Liver (tissue), 3 donors: ENCODE data around the gene PAK1.

Source experiments
- EGR1 ChIP-seq, 2 donors: IDR thresholded peaks; 2 replicates each; pipeline ENCODE4 v1.6.1; 2016 to 2018; ENCODE audit warnings: antibody characterized with exemption in 2 of 2, low read depth in 2 of 2
- FOXA1 ChIP-seq: IDR thresholded peaks from 2 replicates; pipeline ENCODE4 v1.6.1; 2016; ENCODE audit warnings: antibody characterized with exemption
- JUND ChIP-seq, 2 donors: IDR thresholded peaks; 2 replicates each; pipeline ENCODE4 v1.6.1; 2016; ENCODE audit warnings: antibody characterized with exemption in 2 of 2
- RAD21 ChIP-seq, 2 donors: IDR thresholded peaks; 2 replicates each; pipeline ENCODE4 v1.6.1; 2016; ENCODE audit warnings: antibody characterized with exemption in 2 of 2, mild to moderate bottlenecking in 2 of 2
- SP1 ChIP-seq: IDR thresholded peaks from 2 replicates; pipeline ENCODE4 v1.6.1; 2018; ENCODE audit warnings: antibody characterized with exemption, mild to moderate bottlenecking
- TAF1 ChIP-seq: conservative IDR thresholded peaks from 2 replicates; pipeline ENCODE4 v1.6.1; 2016; ENCODE audit warnings: antibody characterized with exemption, mild to moderate bottlenecking
- YY1 ChIP-seq: IDR thresholded peaks from 2 replicates; pipeline ENCODE4 v1.6.1; 2016; ENCODE audit warnings: antibody characterized with exemption, mild to moderate bottlenecking
- ZBTB33 ChIP-seq: IDR thresholded peaks from 2 replicates; pipeline ENCODE4 v1.6.1; 2016; ENCODE audit warnings: antibody characterized with exemption
- TF ChIP-seq, protein P1 (sequence below): fragments of 150-350 bp; IDR thresholded peaks from 2 replicates; pipeline ENCODE4 v1.5.1; 2017; ENCODE audit warnings: improper control_type of control experiment, low read depth, low read length; ENCODE audit not compliant: missing input control
- TF ChIP-seq, protein P2 (sequence below): IDR thresholded peaks from 2 replicates; pipeline ENCODE4 v1.6.1; 2016; ENCODE audit warnings: antibody characterized with exemption, mild to moderate bottlenecking
- donor health status: healthy.
- donor health status: healthy.

DNA sequence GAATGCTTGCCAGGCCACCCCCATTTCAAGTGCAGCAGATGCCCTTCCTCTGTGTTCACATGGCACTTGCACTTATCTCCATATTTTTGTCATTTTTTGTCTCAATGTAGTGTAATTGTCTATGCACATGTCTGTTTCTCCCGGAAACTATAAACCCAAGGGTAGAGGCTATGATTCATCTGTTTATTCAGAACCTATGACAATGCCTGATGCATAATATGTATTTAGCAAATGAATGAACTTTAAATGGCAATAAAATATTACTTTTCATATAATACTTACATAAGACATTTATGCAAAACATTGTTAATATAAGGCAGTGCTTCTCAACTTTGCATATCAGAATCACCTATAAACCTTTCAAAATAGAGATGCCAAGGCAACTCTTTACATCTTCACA is 6.7 kb downstream of the PAK1 start:
- no peak for TF ChIP-seq RAD21 (IDR thresholded peaks at IDR 0.05)
- TF ChIP-seq, protein P1, sequence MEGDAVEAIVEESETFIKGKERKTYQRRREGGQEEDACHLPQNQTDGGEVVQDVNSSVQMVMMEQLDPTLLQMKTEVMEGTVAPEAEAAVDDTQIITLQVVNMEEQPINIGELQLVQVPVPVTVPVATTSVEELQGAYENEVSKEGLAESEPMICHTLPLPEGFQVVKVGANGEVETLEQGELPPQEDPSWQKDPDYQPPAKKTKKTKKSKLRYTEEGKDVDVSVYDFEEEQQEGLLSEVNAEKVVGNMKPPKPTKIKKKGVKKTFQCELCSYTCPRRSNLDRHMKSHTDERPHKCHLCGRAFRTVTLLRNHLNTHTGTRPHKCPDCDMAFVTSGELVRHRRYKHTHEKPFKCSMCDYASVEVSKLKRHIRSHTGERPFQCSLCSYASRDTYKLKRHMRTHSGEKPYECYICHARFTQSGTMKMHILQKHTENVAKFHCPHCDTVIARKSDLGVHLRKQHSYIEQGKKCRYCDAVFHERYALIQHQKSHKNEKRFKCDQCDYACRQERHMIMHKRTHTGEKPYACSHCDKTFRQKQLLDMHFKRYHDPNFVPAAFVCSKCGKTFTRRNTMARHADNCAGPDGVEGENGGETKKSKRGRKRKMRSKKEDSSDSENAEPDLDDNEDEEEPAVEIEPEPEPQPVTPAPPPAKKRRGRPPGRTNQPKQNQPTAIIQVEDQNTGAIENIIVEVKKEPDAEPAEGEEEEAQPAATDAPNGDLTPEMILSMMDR: no peak
- no peak for TF ChIP-seq SP1
- no peak for TF ChIP-seq EGR1 (IDR thresholded peaks at IDR 0.05; ENCODE audit: low read depth in 2 of 2)
- TF ChIP-seq ZBTB33: no peak
- TF ChIP-seq YY1: no peak
- TF ChIP-seq, protein P2, sequence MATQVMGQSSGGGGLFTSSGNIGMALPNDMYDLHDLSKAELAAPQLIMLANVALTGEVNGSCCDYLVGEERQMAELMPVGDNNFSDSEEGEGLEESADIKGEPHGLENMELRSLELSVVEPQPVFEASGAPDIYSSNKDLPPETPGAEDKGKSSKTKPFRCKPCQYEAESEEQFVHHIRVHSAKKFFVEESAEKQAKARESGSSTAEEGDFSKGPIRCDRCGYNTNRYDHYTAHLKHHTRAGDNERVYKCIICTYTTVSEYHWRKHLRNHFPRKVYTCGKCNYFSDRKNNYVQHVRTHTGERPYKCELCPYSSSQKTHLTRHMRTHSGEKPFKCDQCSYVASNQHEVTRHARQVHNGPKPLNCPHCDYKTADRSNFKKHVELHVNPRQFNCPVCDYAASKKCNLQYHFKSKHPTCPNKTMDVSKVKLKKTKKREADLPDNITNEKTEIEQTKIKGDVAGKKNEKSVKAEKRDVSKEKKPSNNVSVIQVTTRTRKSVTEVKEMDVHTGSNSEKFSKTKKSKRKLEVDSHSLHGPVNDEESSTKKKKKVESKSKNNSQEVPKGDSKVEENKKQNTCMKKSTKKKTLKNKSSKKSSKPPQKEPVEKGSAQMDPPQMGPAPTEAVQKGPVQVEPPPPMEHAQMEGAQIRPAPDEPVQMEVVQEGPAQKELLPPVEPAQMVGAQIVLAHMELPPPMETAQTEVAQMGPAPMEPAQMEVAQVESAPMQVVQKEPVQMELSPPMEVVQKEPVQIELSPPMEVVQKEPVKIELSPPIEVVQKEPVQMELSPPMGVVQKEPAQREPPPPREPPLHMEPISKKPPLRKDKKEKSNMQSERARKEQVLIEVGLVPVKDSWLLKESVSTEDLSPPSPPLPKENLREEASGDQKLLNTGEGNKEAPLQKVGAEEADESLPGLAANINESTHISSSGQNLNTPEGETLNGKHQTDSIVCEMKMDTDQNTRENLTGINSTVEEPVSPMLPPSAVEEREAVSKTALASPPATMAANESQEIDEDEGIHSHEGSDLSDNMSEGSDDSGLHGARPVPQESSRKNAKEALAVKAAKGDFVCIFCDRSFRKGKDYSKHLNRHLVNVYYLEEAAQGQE: no peak
- no peak for TF ChIP-seq JUND (IDR thresholded peaks at IDR 0.05)
- no peak for TF ChIP-seq FOXA1
- TF ChIP-seq TAF1: no peak
